HG03045 (cell line): Measurements from ENCODE around the gene POLR3B.
"Not testable (repeated sequence)": the region's sequence is repeated elsewhere in the genome, so short reads cannot be mapped to it uniquely, and the experiment has no call there.

ENCODE experiments used
- ATAC-seq: cut with Tn5 transposase; IDR thresholded peaks from one replicate; pipeline ENCODE4 v1.9.1; 2021; ENCODE audit warnings: mild to moderate bottlenecking, moderate library complexity; ENCODE audit not compliant: unreplicated experiment

The POLR3B gene

DNA sequence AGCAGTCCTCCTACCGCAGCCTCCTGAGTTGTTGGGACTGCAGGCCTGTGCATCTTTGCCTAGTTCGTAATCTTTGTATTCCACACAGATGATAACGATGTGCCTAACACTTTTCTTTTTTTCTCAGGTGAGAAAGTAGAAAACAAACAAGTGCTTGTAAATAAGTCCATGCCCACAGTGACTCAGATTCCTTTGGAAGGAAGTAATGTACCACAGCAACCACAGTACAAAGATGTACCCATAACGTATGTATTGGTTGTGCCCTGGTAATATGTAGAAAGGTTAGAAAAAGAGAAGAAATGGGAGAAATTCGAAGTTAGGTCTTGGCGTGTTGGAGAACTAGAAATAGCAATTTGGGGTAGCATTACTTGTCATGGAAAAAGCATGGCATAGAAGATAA lies 101.6 kb downstream of the POLR3B start:
- ATAC-seq = no peak

DNA sequence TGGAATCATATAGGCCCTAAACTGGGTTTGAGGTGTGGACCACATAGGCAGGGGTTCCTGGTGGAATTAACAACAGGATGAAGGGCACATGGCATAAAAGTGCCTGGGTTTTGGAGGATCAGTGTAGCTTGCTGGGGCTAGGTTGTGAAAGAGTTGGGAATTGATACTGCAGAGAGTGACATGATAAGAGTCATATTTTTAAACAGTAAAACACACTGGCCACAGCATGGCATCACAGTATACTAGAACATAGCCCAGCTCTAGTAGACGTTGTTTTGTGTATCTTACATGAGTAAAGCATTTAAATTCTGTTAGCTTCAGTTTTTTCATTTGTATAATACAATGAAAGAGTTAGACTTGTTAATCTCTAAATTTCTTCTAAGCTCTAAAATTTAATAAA lies 102.0 kb downstream of the POLR3B start:
- no peak for ATAC-seq

- ATAC-seq = no peak
These were observed 104.2 kb downstream of the POLR3B start for GRCh38 chr12:106461730-106462129.

- not testable (repeated sequence) for ATAC-seq
These were observed 108.1 kb downstream of the POLR3B start for GRCh38 chr12:106465605-106466004.

DNA sequence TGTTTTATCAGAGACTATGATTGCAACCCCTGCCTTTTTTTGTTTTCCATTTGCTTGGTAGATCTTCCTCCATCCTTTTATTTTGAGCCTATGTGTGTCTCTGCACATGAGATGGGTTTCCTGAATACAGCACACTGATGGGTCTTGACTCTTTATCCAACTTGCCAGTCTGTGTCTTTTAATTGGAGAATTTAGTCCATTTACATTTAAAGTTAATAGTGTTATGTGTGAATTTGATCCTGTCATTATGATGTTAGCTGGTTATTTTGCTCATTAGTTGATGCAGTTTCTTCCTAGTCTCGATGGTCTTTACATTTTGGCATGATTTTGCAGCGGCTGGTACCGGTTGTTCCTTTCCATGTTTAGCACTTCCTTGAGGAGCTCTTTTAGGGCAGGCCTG lies 118.1 kb downstream of the POLR3B start:
- ATAC-seq = not testable (repeated sequence)

- ATAC-seq = not testable (repeated sequence)
These were observed 120.1 kb downstream of the POLR3B start for GRCh38 chr12:106477627-106478026.

DNA sequence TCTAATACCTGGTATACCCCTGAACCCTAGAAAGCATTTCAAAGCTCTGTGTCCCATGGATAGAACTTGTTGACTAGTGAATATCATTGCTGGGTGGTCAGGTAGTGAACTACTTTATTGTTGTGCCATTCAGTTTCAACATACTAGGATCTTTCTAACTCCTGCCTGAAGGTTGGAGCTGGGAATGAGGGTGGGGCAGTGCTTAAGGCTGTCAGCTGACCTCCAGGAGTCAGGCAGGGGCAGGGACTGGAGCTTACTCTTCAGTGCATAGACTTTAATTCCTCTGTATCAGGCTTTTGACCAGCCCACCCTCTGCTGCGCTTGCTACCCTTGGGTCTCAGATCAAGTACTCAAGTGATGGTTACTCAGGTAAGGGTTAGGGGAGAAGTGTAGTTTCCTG lies 122.7 kb downstream of the POLR3B start:
- ATAC-seq = no peak

DNA sequence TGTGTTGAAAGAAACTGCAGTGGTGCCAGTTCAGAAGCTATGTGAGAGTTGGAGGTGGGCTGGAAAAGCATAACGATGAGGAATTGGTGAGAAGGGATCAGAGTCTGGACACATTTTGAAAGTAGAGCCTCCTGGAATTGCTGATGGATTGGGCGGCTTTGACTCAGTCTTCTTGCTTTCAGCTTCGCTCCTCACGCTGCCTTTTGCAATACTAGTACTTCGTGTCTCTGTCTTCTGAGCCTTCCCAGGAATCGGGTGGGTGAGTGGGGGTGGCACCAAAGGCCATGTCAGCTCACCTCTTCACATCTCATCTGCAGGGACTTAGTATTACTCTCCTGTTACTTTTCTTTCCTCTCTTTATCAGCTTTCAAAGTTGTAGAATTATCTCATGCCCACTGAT lies 123.7 kb downstream of the POLR3B start:
- ATAC-seq = no peak

DNA sequence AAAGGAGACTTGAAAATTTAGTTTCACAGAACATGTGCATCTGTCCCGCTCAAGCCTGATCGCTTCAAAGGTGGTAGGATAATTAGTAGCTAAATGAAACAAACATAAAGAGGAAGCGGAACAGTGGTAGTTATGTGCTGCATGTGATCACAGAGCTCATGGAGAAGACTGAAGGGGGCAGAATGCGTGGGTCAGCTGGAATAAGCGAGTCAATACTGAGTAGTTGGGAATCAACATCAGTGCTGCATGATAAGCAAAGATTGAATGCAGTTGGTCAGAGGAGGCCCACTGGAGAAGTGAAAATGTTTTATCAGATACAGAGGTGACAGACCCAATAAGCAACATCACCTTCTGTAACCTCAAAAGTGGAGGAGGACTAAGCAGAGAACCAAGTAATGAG lies 130.1 kb downstream of the POLR3B start:
- no peak for ATAC-seq

DNA sequence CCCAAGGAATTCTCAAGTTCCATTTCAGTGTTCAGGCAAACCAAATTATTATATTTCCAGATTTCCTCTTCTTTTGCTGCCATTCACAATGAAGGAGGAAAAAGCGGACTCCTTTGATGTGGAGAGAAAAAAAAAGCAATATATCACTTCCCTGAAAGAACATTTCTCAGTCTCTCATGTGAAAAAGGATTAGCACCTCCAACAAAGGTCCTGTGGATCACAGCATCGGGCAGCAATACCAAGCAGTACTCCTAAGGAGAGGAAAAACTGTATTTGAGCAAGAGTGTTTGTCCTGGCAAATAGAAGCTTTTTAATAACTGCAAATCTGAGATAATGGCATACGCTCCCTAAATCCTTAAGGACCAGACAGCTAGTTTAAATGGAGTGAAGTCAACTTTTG lies 131.3 kb downstream of the POLR3B start:
- ATAC-seq = no peak

GRCh38 chr12:106490264-106490663 lies 132.7 kb downstream of the POLR3B start:
- ATAC-seq = no peak

DNA sequence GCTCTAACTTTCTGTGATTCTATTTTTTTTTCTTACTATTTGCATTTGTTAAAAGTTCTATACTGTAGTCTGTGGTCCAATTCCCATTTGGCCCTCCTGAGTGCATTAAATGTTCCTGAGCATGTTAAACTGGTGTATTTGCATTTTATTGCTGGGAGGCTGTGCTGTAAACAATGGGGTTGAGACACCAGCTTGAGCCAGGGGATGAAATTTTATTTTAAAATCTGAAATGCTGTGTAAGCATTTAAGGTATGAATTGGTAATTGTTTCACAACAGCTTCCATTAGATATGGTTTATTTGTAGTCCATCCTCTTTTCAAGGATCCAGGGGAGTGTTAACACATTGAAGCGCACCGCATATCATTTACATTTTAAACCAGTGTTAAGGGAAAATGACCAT lies 135.3 kb downstream of the POLR3B start:
- no peak for ATAC-seq

DNA sequence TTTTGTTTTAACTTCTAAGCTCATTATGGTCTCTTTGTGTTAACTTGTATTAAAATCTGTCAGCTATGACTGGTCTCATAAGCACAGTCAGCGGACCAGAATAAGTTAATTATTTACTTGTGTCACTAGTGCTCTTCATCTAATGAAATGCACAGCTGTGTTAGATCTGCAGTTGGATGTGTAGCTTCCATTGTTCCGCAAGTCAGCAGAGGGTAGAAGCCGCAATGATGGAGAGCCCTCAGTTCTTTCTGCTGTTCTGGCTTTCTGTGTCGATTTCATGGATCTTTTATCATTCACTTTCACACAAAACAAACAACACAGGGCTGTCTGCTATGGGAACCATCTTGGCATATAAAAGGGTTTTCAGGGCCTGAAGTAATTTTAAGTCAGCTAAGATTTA lies 136.0 kb downstream of the POLR3B start:
- no peak for ATAC-seq

DNA sequence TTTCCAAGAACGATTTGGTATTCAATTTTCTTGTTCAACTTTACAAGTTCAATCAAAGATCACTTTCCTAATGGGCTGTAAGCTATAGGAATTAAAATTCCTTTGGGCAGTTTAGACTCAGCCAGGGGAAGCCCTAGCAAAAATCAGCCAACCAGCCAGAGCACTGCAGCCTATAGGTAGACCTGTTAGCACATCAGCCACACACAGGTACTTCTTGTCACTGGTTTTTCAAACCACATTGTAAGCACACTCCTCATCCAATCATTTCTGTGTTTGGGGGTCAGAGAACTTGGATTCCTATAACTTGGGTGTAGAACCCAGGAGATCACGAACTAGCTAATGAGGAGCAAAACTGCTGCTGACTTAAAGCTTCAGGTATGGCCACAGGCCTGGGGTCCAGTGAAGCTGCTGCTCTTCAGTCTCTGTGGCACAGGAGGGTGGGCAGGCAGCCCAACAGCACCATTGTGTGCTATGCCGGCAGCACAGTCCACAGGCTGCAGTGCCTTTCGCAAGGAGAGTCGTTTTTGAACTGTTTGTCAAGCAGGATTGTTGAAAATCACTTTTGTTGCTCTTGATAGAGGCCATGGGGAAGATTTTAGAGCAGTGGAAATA lies 137.9 kb downstream of the POLR3B start:
- no peak for ATAC-seq

- ATAC-seq = no peak
These were observed 140.5 kb downstream of the POLR3B start for GRCh38 chr12:106498056-106498455.

DNA sequence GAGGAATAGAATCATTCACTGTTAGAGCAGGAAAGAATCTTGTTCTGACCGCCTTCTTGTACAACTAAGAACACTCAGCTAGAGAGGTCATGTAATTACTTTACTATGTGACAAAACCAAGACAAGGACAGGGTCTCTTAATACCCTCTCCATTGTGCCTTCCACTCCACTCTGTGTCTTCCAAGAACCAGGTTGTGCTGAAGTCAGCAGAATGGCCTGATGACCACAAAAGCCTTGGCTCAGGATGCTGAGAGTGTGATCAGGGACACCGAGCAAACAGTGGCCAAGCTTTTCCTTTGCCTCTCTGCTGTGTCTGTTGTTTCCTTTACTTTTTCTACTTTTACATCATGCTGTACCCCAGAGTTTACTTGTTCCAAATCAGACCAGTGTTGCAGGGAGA lies 142.1 kb downstream of the POLR3B start:
- no peak for ATAC-seq

- ATAC-seq = no peak
These were observed 149.1 kb downstream of the POLR3B start for GRCh38 chr12:106506691-106507090.

DNA sequence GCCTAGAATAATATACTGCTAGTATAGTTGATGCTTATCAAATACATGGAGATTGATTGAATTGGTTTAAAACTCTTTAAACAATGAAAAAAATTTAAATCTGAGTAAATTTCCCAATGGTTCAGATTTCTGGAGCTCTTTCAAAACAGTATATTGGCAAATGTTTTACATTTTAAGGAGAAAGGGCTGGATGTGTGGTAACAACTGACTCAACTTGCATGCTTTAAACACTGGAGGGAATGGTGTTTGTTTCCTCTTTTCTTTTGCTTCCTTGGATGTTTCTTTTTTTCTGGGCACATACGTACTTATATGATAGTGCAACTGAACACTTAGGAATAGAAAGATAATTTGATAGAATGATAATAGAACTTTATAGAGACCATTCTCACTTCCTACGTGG lies 151.4 kb downstream of the POLR3B start:
- no peak for ATAC-seq

GRCh38 chr12:106511365-106511764 lies 153.8 kb downstream of the POLR3B start:
- no peak for ATAC-seq

- no peak for ATAC-seq
These were observed 159.8 kb downstream of the POLR3B start for GRCh38 chr12:106517314-106517713.

DNA sequence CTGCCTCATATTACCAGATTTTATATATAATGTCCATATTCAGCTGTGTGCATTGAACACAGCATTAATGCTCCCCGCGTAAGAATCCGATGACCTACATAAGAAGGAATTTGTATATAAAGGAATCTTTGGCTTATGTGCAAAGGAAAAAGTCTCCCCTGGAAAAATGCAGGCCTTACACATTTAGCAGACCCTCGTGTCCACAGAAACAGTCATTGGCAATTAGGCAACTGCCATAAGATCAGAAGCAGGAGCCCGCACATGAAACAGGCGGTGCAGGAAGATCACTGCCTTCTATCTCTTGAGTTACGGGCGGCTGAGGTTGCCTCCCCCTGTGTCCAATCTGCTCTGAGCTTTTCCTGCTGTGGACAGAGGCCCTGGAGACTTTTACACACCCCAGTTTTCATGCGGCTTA lies 162.1 kb downstream of the POLR3B start:
- no peak for ATAC-seq

- ATAC-seq = no peak
These were observed 164.4 kb downstream of the POLR3B start for GRCh38 chr12:106521901-106522300.

DNA sequence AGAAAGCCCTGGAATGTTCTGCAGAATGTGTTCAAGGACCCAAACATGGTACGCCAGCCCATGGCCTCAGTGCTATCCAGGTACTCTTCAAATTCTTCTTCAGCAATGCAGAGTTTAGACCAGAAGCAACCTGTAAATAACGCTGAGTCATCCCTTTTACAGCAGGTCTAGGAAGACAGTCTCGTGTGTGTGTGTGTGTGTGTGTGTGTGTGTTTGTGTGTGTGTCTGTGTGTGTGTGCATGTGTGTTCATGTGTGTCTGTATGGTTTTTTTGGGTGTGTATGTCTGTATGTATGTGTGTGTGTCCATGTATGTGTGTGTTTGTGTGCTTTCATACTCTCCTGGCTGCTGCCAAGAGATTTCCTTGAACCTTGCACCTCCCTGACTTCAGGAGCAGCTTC lies 165.2 kb downstream of the POLR3B start:
- ATAC-seq = no peak
